Measurements from ENCODE around the gene PIP4K2A. TPM values are rescaled to one million over a fixed set of nuclear protein-coding genes. Genes with fewer than 3 reads are reported as not detected.
"Not testable (repeated sequence)": the region's sequence is repeated elsewhere in the genome, so short reads cannot be mapped to it uniquely, and the experiment has no call there.

PIP4K2A gene
- polyA plus RNA-seq (2013, experiment 1 of 4): 31.0 TPM
- polyA plus RNA-seq (2013, experiment 2 of 4): 31.6 TPM
- polyA plus RNA-seq (2013, experiment 3 of 4): 23.1 TPM
- 27.7 TPM for polyA plus RNA-seq (2013, experiment 4 of 4)

DNA sequence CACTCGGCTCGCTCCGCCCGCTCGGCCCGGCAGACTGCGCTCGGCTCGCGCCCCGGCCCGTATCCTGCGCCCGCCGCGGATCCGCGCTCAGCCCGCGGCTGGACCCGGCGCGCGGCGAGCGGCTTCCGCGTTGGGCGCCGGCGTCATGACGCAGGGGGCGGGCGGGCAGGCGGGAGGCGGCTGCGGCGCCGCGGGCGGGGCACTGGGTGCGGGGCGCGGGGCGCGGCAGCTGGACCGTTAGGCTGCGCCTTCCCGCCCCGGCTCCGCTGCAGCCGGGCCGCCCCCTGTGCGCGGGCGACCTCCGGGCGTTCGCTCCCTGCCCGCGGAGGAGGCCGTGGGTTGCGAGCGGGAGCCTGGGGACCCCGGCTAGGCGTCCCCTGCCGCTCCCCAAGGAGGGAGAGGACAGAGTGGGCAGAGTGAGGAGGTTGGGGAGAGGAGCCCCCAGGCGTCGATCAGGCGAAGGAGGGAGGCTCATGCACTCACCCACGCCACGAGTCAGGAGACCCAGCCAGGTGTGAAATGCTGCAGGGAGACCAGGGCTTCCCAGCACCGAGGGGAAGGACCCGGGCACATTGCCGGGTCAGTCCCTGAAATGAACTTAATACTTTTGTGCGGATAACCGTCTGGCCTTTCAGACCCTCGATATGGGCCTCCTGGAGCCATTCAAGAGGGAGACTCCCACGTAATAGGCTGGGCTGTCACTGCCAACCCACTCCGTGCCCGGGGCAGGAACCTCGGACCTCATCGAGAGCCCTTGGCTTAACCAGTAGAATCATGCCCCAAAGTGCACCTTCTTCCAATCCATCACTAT is at the start of gene PIP4K2A:
Gene PIP4K2A, minus strand, starts transcription at position 100 of the 811 bp plus-strand sequence. CDS start 252 bp downstream, outside the sequence.
- peak within 1 kb of the TSS; percentile 91 for H3K4me3 ChIP-seq (ENCODE audit: insufficient read depth, low read depth, low read length)
- H3K9me3 ChIP-seq (ENCODE audit: control insufficient read depth, low read length): no peaks in the 10 kb centered on the region
- WGBS, 2 experiments: 12 to 13% methylated on average over 83 of the region's 83 CpGs
- peaks cover 7% of the 10 kb centered on the region for H3K4me1 ChIP-seq (ENCODE audit: control insufficient read depth, insufficient read depth, low read length)
- no peaks in the 10 kb centered on the region for H3K36me3 ChIP-seq (ENCODE audit: control insufficient read depth, insufficient read depth, low read length)
- H3K27me3 ChIP-seq (ENCODE audit: control insufficient read depth, insufficient read depth, low read length, poor library complexity, severe bottlenecking): peaks cover 15% of the 10 kb centered on the region
- no peak within 1 kb of the TSS for H3K27ac ChIP-seq (ENCODE audit: insufficient read depth, low read depth, low read length, poor library complexity, severe bottlenecking)

DNA sequence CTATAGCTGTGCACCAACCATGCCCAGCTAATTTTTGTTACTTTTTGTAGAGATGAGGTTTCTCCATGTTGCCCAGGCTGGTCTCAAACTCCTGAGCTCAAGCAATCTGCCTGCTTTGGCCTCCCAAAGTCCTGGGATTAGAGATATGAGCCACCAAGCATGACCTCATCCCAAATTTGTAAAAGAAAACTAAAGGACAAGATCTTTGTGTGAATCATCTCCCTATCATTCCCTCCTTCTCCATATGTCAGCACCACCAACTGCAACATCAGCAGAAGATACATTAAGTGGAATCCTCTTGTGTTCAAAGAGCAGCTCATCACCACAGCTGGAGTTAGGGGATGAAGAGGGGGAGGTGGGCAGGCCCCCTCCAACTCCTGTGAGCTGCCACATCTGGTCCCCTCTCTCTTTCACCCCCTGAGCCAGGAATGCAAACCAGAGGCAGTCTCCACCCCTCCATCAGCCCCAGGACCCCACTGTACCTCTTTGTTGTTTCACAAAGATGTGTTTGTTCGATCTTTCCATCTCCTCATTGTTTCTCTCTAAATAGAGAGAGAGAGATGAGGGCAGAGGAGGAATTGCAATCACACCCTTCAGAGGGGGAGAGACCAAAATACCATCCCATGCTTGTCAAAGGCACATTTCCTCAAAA is 47.3 kb upstream of the PIP4K2A start:
- Histone ChIP-seq H3K27me3 (ENCODE audit: control insufficient read depth, insufficient read depth, low read length, poor library complexity, severe bottlenecking) (no peaks in the 10 kb centered on the region), H3K27ac (ENCODE audit: insufficient read depth, low read depth, low read length, poor library complexity, severe bottlenecking) (no peak overlapping the region), H3K36me3 (ENCODE audit: control insufficient read depth, insufficient read depth, low read length) (no peaks in the 10 kb centered on the region), H3K4me3 (ENCODE audit: insufficient read depth, low read depth, low read length) (no peak overlapping the region), H3K9me3 (ENCODE audit: control insufficient read depth, low read length) (no peaks in the 10 kb centered on the region), H3K4me1 (ENCODE audit: control insufficient read depth, insufficient read depth, low read length) (peaks cover 4% of the 10 kb centered on the region)
- 60 to 79% methylated on average over 1 of the region's 1 CpG for WGBS, 2 experiments

DNA sequence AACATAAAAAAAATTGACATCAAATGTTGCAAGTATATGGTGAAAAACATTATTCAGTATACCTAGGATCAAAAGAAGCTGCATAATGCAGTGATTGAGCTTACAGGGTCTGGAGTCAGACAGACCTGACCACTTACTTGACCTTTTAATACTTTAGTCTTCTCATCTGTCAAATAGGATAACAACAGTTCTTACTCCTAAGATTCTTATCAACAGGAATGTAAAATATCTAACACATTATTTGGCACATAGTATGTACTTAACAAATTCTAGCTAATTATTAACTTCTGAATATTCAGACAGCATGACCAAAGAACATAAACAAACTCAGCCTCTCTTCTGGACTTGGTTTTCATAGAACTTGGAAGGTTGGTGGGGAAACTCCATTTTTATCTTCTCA is 45.6 kb upstream of the PIP4K2A start:
- H3K27me3 ChIP-seq (ENCODE audit: control insufficient read depth, insufficient read depth, low read length, poor library complexity, severe bottlenecking): no peaks in the 10 kb centered on the region
- H3K9me3 ChIP-seq (ENCODE audit: control insufficient read depth, low read length): no peaks in the 10 kb centered on the region
- no peaks in the 10 kb centered on the region for H3K36me3 ChIP-seq (ENCODE audit: control insufficient read depth, insufficient read depth, low read length)
- no peak overlapping the region for H3K4me3 ChIP-seq (ENCODE audit: insufficient read depth, low read depth, low read length)
- no peak overlapping the region for H3K27ac ChIP-seq (ENCODE audit: insufficient read depth, low read depth, low read length, poor library complexity, severe bottlenecking)
- H3K4me1 ChIP-seq (ENCODE audit: control insufficient read depth, insufficient read depth, low read length): peaks cover 4% of the 10 kb centered on the region

DNA sequence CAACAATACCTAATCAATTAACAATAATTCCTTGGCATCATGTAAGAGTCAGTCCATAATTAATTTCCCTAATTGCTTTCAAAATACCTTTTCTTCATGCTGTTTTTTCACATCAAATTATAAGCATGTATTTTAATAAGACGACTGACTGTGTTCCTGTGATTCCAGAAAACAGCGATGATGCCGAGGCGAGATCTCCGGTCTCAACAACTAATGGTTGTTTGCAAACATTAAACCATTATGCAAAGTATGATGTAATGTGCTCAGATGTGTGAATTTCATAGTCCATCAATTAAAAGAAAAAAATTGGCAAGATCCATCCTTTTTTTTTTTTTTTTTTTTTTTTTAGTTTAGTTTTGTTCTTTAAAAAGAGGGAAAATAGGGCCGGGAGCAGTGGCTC is 44.5 kb upstream of the PIP4K2A start:
- no peaks in the 10 kb centered on the region for H3K9me3 ChIP-seq (ENCODE audit: control insufficient read depth, low read length)
- no peaks in the 10 kb centered on the region for H3K27me3 ChIP-seq (ENCODE audit: control insufficient read depth, insufficient read depth, low read length, poor library complexity, severe bottlenecking)
- H3K4me3 ChIP-seq (ENCODE audit: insufficient read depth, low read depth, low read length): no peak overlapping the region
- 96 to 97% methylated on average over 6 of the region's 6 CpGs for WGBS, 2 experiments
- peaks cover 4% of the 10 kb centered on the region for H3K4me1 ChIP-seq (ENCODE audit: control insufficient read depth, insufficient read depth, low read length)
- no peaks in the 10 kb centered on the region for H3K36me3 ChIP-seq (ENCODE audit: control insufficient read depth, insufficient read depth, low read length)
- no peak overlapping the region for H3K27ac ChIP-seq (ENCODE audit: insufficient read depth, low read depth, low read length, poor library complexity, severe bottlenecking)

DNA sequence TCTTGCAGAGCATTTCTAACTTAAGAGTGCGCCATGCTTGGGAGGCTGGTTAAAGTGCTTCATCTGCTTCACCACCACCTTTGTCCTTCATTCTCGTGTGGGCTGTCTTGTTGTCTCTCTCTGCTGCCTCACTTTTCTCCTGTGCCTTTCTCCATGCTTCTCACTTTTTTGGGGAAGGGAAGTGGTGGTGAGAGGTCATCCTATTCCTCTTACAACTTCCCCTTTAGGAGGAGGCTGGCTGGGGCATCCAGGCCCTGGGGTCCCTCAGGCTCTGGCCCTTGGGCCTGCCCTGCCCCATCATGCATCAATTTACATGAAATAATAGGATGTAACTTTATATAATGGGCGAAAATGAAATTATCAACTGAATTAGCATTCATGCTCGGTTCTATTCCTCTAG is 39.9 kb upstream of the PIP4K2A start:
- H3K4me3 ChIP-seq (ENCODE audit: insufficient read depth, low read depth, low read length): no peak overlapping the region
- 91 to 93% methylated on average over 4 of the region's 4 CpGs for WGBS, 2 experiments
- no peaks in the 10 kb centered on the region for H3K27me3 ChIP-seq (ENCODE audit: control insufficient read depth, insufficient read depth, low read length, poor library complexity, severe bottlenecking)
- no peaks in the 10 kb centered on the region for H3K9me3 ChIP-seq (ENCODE audit: control insufficient read depth, low read length)
- H3K36me3 ChIP-seq (ENCODE audit: control insufficient read depth, insufficient read depth, low read length): no peaks in the 10 kb centered on the region
- H3K4me1 ChIP-seq (ENCODE audit: control insufficient read depth, insufficient read depth, low read length): no peaks in the 10 kb centered on the region
- no peak overlapping the region for H3K27ac ChIP-seq (ENCODE audit: insufficient read depth, low read depth, low read length, poor library complexity, severe bottlenecking)

DNA sequence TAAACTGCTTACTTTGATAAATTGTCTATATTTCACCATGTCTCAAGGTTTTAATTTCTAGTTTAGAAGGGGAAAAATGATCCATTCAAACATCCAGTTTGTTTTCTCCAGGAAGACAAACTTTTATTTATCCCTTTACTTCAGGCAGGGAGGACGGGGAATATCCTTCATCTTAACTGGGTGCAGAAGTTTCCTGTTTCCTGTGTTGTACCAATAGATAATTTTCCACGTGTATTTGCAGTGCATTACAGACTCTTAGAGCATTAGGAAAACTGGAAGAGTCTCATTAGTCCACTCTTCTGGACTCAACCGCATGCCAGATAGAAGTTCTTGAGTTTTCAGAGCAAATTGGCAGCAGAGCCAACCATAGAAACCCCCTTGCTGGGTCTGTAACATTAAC is 39.4 kb upstream of the PIP4K2A start:
- Histone ChIP-seq H3K4me3 (ENCODE audit: insufficient read depth, low read depth, low read length) (no peak overlapping the region), H3K27ac (ENCODE audit: insufficient read depth, low read depth, low read length, poor library complexity, severe bottlenecking) (no peak overlapping the region), H3K27me3 (ENCODE audit: control insufficient read depth, insufficient read depth, low read length, poor library complexity, severe bottlenecking) (no peaks in the 10 kb centered on the region), H3K36me3 (ENCODE audit: control insufficient read depth, insufficient read depth, low read length) (no peaks in the 10 kb centered on the region), H3K4me1 (ENCODE audit: control insufficient read depth, insufficient read depth, low read length) (no peaks in the 10 kb centered on the region), H3K9me3 (ENCODE audit: control insufficient read depth, low read length) (no peaks in the 10 kb centered on the region)
- WGBS, 2 experiments: 89 to 92% methylated on average over 3 of the region's 3 CpGs

DNA sequence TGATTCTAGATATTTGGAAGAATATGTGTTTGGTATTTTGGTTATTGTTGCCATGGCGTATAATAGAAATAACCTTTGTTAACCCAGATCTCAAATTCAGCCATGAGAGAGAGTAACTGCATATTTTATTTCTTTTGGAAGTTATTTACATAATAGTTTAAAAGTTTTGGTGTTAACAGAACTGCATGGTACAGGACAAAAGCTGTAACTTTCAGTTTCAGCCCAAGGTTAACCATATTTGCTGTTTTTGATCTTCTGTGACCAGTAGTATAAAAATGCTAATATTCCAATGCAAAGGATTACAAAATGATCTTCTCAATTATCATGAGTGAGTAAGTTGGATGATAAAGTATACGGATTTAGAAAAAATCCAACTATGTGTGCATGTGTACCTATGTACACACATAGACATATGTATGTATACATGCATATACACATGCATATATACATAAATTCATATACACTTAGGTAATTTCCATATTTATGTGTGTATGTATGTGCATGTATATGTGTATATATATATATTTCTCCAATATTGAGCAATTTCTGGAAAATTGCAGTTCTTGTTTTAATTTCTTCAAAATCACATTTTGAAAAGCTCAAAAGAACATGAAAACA is 38.0 kb upstream of the PIP4K2A start:
- 83% methylated on average over 2 of the region's 2 CpGs; no CpG with 5 or more reads in 1 of the 2 experiments for WGBS, 2 experiments
- H3K27me3 ChIP-seq (ENCODE audit: control insufficient read depth, insufficient read depth, low read length, poor library complexity, severe bottlenecking): no peaks in the 10 kb centered on the region
- H3K4me1 ChIP-seq (ENCODE audit: control insufficient read depth, insufficient read depth, low read length): no peaks in the 10 kb centered on the region
- H3K36me3 ChIP-seq (ENCODE audit: control insufficient read depth, insufficient read depth, low read length): no peaks in the 10 kb centered on the region
- no peaks in the 10 kb centered on the region for H3K9me3 ChIP-seq (ENCODE audit: control insufficient read depth, low read length)
- no peak overlapping the region for H3K27ac ChIP-seq (ENCODE audit: insufficient read depth, low read depth, low read length, poor library complexity, severe bottlenecking)
- no peak overlapping the region for H3K4me3 ChIP-seq (ENCODE audit: insufficient read depth, low read depth, low read length)

DNA sequence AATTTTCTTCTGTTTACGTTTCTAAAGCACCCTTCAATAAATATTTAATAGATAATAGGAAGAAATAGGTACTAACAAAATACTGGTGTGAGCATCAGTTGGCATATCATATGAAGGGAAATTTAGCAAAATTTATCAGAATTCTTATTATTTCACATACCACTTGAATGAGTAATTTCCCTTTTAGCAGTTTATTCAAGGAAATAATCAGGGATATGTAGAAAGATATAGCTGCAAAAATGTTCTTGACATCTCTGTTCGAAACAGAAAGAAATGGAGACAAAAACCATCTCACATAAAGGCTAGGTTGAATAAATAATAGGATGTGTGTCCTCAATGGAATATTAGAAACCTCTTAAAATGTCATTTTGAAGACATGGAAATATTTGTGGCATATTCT is 35.8 kb upstream of the PIP4K2A start:
- no peaks in the 10 kb centered on the region for H3K27me3 ChIP-seq (ENCODE audit: control insufficient read depth, insufficient read depth, low read length, poor library complexity, severe bottlenecking)
- no peaks in the 10 kb centered on the region for H3K36me3 ChIP-seq (ENCODE audit: control insufficient read depth, insufficient read depth, low read length)
- H3K27ac ChIP-seq (ENCODE audit: insufficient read depth, low read depth, low read length, poor library complexity, severe bottlenecking): no peak overlapping the region
- no peak overlapping the region for H3K4me3 ChIP-seq (ENCODE audit: insufficient read depth, low read depth, low read length)
- H3K4me1 ChIP-seq (ENCODE audit: control insufficient read depth, insufficient read depth, low read length): no peaks in the 10 kb centered on the region
- H3K9me3 ChIP-seq (ENCODE audit: control insufficient read depth, low read length): no peaks in the 10 kb centered on the region
- WGBS, 2 experiments: 100% methylated on average over 1 of the region's 2 CpGs; no CpG with 5 or more reads in 1 of the 2 experiments

DNA sequence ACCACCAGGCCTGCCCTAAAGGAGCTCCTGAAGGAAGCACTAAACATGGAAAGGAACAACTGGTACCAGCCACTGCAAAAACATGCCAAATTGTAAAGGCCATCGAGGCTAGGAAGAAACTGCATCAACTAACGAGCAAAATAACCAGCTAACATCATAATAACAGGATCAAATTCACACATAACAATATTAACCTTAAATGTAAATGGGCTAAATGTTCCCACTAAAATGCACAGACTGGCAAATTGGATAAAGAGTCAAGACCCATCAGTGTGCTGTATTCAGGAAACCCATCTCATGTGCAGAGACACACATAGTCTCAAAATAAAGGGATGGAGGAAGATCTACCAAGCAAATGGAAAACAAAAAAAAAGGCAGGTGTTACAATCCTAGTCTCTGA is 30.5 kb upstream of the PIP4K2A start:
- H3K9me3 ChIP-seq (ENCODE audit: control insufficient read depth, low read length); H3K27ac ChIP-seq (ENCODE audit: insufficient read depth, low read depth, low read length, poor library complexity, severe bottlenecking); H3K27me3 ChIP-seq (ENCODE audit: control insufficient read depth, insufficient read depth, low read length, poor library complexity, severe bottlenecking); H3K4me3 ChIP-seq (ENCODE audit: insufficient read depth, low read depth, low read length); H3K4me1 ChIP-seq (ENCODE audit: control insufficient read depth, insufficient read depth, low read length); H3K36me3 ChIP-seq (ENCODE audit: control insufficient read depth, insufficient read depth, low read length): not testable (repeated sequence)
- no CpG with 5 or more reads among the region's 2 CpGs for WGBS, 2 experiments

DNA sequence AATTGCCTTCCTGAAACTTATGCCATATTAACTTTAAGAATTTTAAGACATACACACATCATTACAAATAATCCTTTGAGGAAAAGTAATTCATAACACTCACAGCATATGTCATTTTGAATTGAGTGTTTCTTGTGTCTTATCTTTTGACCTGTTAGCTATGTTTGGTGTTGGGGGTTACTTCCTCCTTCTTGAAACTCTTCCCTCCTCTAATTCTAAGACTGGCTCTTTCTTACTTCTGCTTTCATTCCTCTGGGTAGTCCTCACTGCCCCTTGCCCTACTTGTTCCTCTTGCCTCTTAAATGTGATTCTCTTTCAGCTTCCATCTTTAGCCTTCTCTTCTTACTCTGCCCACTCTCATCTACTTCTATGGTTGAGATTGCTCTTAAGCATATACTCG is 28.3 kb upstream of the PIP4K2A start:
- Histone ChIP-seq H3K36me3 (ENCODE audit: control insufficient read depth, insufficient read depth, low read length) (no peaks in the 10 kb centered on the region), H3K27me3 (ENCODE audit: control insufficient read depth, insufficient read depth, low read length, poor library complexity, severe bottlenecking) (no peaks in the 10 kb centered on the region), H3K9me3 (ENCODE audit: control insufficient read depth, low read length) (no peaks in the 10 kb centered on the region), H3K27ac (ENCODE audit: insufficient read depth, low read depth, low read length, poor library complexity, severe bottlenecking) (no peak overlapping the region), H3K4me3 (ENCODE audit: insufficient read depth, low read depth, low read length) (no peak overlapping the region), H3K4me1 (ENCODE audit: control insufficient read depth, insufficient read depth, low read length) (no peaks in the 10 kb centered on the region)
- 83 to 92% methylated on average over 1 of the region's 1 CpG for WGBS, 2 experiments

Data from ectodermal cell (in vitro differentiated cells).